H1 (cell line): ENCODE measurements around the gene CNTN5. TPM values are rescaled to one million over a fixed set of nuclear protein-coding genes. Genes with fewer than 3 reads are reported as not detected.
A peak's percentile ranks its signal among the peaks of the same experiment; 100 is the strongest.

Experiments used
- CTCF ChIA-PET: fragments of 300-600 bp; sonication (Branson Sonifier 250); formaldehyde crosslinking; loops from one replicate; lab custom pipeline; 2021; ENCODE audit not compliant: partially characterized antibody; lab: Charles Lee
- POLR2A ChIA-PET: fragments of 300-600 bp; sonication (Branson Sonifier 250); formaldehyde crosslinking; loops from one replicate; lab custom pipeline; 2021; ENCODE audit warnings: inconsistent platforms; ENCODE audit not compliant: partially characterized antibody; lab: Charles Lee
- DNase-seq, 2 experiments: peaks; one replicate each; pipeline versions ENCODE4 v3.0.0 to v3.0.0-alpha.2; 2010 to 2022; ENCODE audit warnings: low spot score in 2 of 2, low read depth in 1 of 2, mixed read lengths in 1 of 2
- FAIRE-seq: peaks from 2 replicates; lab custom pipeline; 2011; peaks lifted over from hg19 to GRCh38; lab: Jason Lieb, UNC
- H2AFZ ChIP-seq: 2 replicates; pipeline ENCODE4 v1.8.1; 2012; ENCODE audit warnings: low read length, inconsistent platforms
- H2AK5ac ChIP-seq: 2 replicates; pipeline ENCODE4 v1.6.1; 2013; ENCODE audit warnings: low read depth, low read length
- H2BK120ac ChIP-seq: replicated peaks from 2 replicates; pipeline ENCODE3; 2013; ENCODE audit warnings: low read depth, low read length, inconsistent platforms
- H2BK12ac ChIP-seq: 2 replicates; pipeline ENCODE4 v1.6.1; 2013; ENCODE audit warnings: low read depth, low read length
- H2BK15ac ChIP-seq: 2 replicates; pipeline ENCODE4 v1.6.1; 2013; ENCODE audit warnings: low read length
- H2BK20ac ChIP-seq: 2 replicates; pipeline ENCODE4 v1.6.1; 2013; ENCODE audit warnings: low read length
- H2BK5ac ChIP-seq: 2 replicates; pipeline ENCODE4 v1.6.1; 2013; ENCODE audit warnings: low read depth, low read length
- H3K14ac ChIP-seq: 2 replicates; pipeline ENCODE4 v1.6.1; 2013; ENCODE audit warnings: inconsistent platforms; ENCODE audit not compliant: insufficient read length
- H3K18ac ChIP-seq: 2 replicates; pipeline ENCODE4 v1.6.1; 2013; ENCODE audit warnings: low read length; ENCODE audit errors: extremely low read depth
- H3K23ac ChIP-seq: 2 replicates; pipeline ENCODE4 v1.6.1; 2013; ENCODE audit warnings: inconsistent platforms; ENCODE audit not compliant: insufficient read length
- H3K23me2 ChIP-seq: 2 replicates; pipeline ENCODE4 v1.6.1; 2013; ENCODE audit warnings: low read depth, low read length
- H3K27ac ChIP-seq: 2 replicates; pipeline ENCODE4 v1.6.1; 2011; ENCODE audit warnings: low read depth, low read length, inconsistent platforms
- H3K27me3 ChIP-seq, 4 experiments: replicated peaks in 1 of 4; 1 replicate in 1 of 4; 2 replicates in 3 of 4; pipeline versions ENCODE4 v1.6.1 to v1.8.1; 2011 to 2013; ENCODE audit warnings: low read length in 3 of 4, mild to moderate bottlenecking in 3 of 4, inconsistent platforms in 2 of 4, mixed read lengths in 2 of 4, moderate library complexity in 1 of 4; ENCODE audit not compliant: control insufficient read depth in 3 of 4, insufficient read depth in 3 of 4; ENCODE audit errors: extremely low read depth in 1 of 4
- H3K36me3 ChIP-seq, 4 experiments: 2 replicates each; pipeline versions ENCODE4 v1.6.1 to v1.8.1; 2011 to 2013; ENCODE audit warnings: mild to moderate bottlenecking in 4 of 4, low read length in 3 of 4, moderate library complexity in 2 of 4, control low read depth in 1 of 4, inconsistent platforms in 1 of 4; ENCODE audit not compliant: insufficient read depth in 4 of 4, control insufficient read depth in 2 of 4
- H3K4ac ChIP-seq: replicated peaks from 2 replicates; pipeline ENCODE3; 2013; ENCODE audit warnings: low read length, low read depth, mixed read lengths, inconsistent platforms; ENCODE audit not compliant: insufficient read length
- H3K4me1 ChIP-seq, 4 experiments: replicated peaks in 1 of 4; 1 replicate in 1 of 4; 2 replicates in 3 of 4; pipeline versions ENCODE4 v1.6.1 to v1.8.1; 2011 to 2013; ENCODE audit warnings: low read length in 3 of 4, inconsistent platforms in 2 of 4, mixed read lengths in 1 of 4; ENCODE audit not compliant: insufficient read depth in 4 of 4, control insufficient read depth in 3 of 4
- H3K4me2 ChIP-seq, 2 experiments: 2 replicates each; pipeline versions ENCODE4 v1.6.1 to v1.8.1; 2011 to 2013; ENCODE audit warnings: low read depth in 2 of 2, low read length in 2 of 2, control low read depth in 1 of 2, inconsistent platforms in 1 of 2, mild to moderate bottlenecking in 1 of 2; ENCODE audit not compliant: insufficient read depth in 1 of 2
- H3K4me3 ChIP-seq, 4 experiments: fragments of 200-600, 300-600 bp in 1 of 4; sonication (generic), shearing (Covaris generic), sonication (Bioruptor Twin) in 1 of 4; 2 replicates each; pipeline versions ENCODE4 v1.5.1 to v1.8.1; 2011 to 2016; ENCODE audit warnings: low read length in 4 of 4, low read depth in 3 of 4, control low read depth in 2 of 4, inconsistent platforms in 2 of 4, mild to moderate bottlenecking in 2 of 4, mixed read lengths in 1 of 4, moderate library complexity in 1 of 4; ENCODE audit not compliant: insufficient read depth in 2 of 4; ENCODE audit errors: extremely low read depth in 1 of 4
- H3K56ac ChIP-seq: replicated peaks from 2 replicates; pipeline ENCODE3; 2013; ENCODE audit warnings: low read depth, mild to moderate bottlenecking, mixed read lengths, low read length, inconsistent platforms; ENCODE audit not compliant: insufficient read length
- H3K79me1 ChIP-seq: 2 replicates; pipeline ENCODE4 v1.6.1; 2013; ENCODE audit warnings: low read depth, low read length, control low read depth
- H3K79me2 ChIP-seq, 2 experiments: 2 replicates each; pipeline versions ENCODE4 v1.6.1 to v1.8.1; 2012 to 2013; ENCODE audit warnings: low read length in 2 of 2, mild to moderate bottlenecking in 2 of 2, inconsistent platforms in 1 of 2; ENCODE audit not compliant: insufficient read depth in 2 of 2, control insufficient read depth in 1 of 2
- H3K9ac ChIP-seq, 4 experiments: replicated peaks in 1 of 4; 1 replicate in 1 of 4; 2 replicates in 3 of 4; pipeline versions ENCODE4 v1.6.1 to v1.8.1; 2011 to 2013; ENCODE audit warnings: low read depth in 3 of 4, low read length in 3 of 4, control low read depth in 2 of 4, mild to moderate bottlenecking in 2 of 4, moderate library complexity in 2 of 4, inconsistent platforms in 1 of 4; ENCODE audit errors: extremely low read depth in 1 of 4
- H3K9me3 ChIP-seq, 2 experiments: 2 replicates each; pipeline versions ENCODE4 v1.6.1 to v1.8.1; 2012 to 2013; ENCODE audit warnings: mild to moderate bottlenecking in 2 of 2, moderate library complexity in 2 of 2, control low read depth in 1 of 2, inconsistent platforms in 1 of 2, low read depth in 1 of 2, low read length in 1 of 2, mixed read lengths in 1 of 2; ENCODE audit not compliant: insufficient read depth in 2 of 2
- H4K20me1 ChIP-seq, 2 experiments: replicated peaks in 1 of 2; 2 replicates each; pipeline versions ENCODE3 to v1.8.1; 2011 to 2013; ENCODE audit warnings: inconsistent platforms in 2 of 2, low read length in 2 of 2, mild to moderate bottlenecking in 1 of 2; ENCODE audit not compliant: insufficient read depth in 2 of 2, control insufficient read depth in 1 of 2
- H4K5ac ChIP-seq: 2 replicates; pipeline ENCODE4 v1.6.1; 2013; ENCODE audit warnings: low read length, low read depth, mixed read lengths, inconsistent platforms; ENCODE audit not compliant: insufficient read length
- H4K8ac ChIP-seq: 2 replicates; pipeline ENCODE4 v1.8.0; 2013; ENCODE audit warnings: mild to moderate bottlenecking, moderate library complexity, low read length, inconsistent platforms; ENCODE audit not compliant: insufficient read depth; ENCODE audit errors: extremely low read depth
- H4K91ac ChIP-seq: replicated peaks from 2 replicates; pipeline ENCODE3; 2013; ENCODE audit warnings: low read length, mixed read lengths, inconsistent platforms; ENCODE audit not compliant: insufficient read length
- FOSL1 ChIP-seq: IDR thresholded peaks from 2 replicates; pipeline ENCODE4 v1.6.1; 2011; ENCODE audit warnings: mild to moderate bottlenecking, low read depth, low read length, moderate library complexity; ENCODE audit not compliant: insufficient read depth
- MAX ChIP-seq: IDR thresholded peaks from 2 replicates; pipeline ENCODE4 v1.6.1; 2012; ENCODE audit warnings: inconsistent platforms
- RNF2 ChIP-seq: fragments of 200-900, 300-1000 bp; sonication (generic); IDR thresholded peaks from 2 replicates; pipeline ENCODE4 v1.7.1; 2016; ENCODE audit warnings: borderline replicate concordance, low read depth, mild to moderate bottlenecking, antibody characterized with exemption, low read length; ENCODE audit not compliant: poor library complexity, severe bottlenecking; ENCODE audit errors: missing control alignments
- SAP30 ChIP-seq: fragments of 300-600 bp; sonication (generic); IDR thresholded peaks from 2 replicates; pipeline ENCODE4 v1.7.1; 2012; ENCODE audit warnings: low read length, moderate library complexity, mild to moderate bottlenecking, inconsistent platforms; ENCODE audit not compliant: insufficient read depth, insufficient replicate concordance
- WGBS, 2 experiments: shearing (Covaris generic) in 1 of 2; methylation state at CpG; one replicate each; pipeline versions ENCODE4 v1.1.6 to v1.1.7; 2013 to 2015; ENCODE audit warnings: low lambda C conversion rate in 2 of 2, mixed read lengths in 2 of 2, inconsistent platforms in 1 of 2, low coverage in 1 of 2, missing lambda C conversion rate in 1 of 2; ENCODE audit not compliant: insufficient replicate concordance in 2 of 2, insufficient coverage in 1 of 2, insufficient read length in 1 of 2; ENCODE audit errors: extremely low coverage in 1 of 2, missing lambda C conversion rate in 1 of 2; 5-methylcytosine and 5-hydroxymethylcytosine counted together
- polyA plus RNA-seq, 7 experiments: library from polyadenylated mRNA; depleted of rRNA in 3 of 7; stranded (reverse) in 5 of 7; unstranded in 2 of 7; fragments of >200 nt in 5 of 7; fragments of 200-250 nt in 2 of 7; gene quantifications; 1 replicate in 5 of 7; 2 replicates in 1 of 7; 4 replicates in 1 of 7; pipeline versions ENCODE4 v1.2.1 to v1.2.3, GENCODE V29; 2011 to 2013; ENCODE audit warnings: missing spikeins in 2 of 7, mixed read lengths in 2 of 7
- total RNA-seq: library from RNA; stranded (reverse); fragmentation: NEBNext Ultra II Directional; extraction: Animal tissue kit (Norgen Biotek cat#: 25700); gene quantifications from 2 replicates; pipeline ENCODE4 v1.2.1, GENCODE V29; 2021
- TF ChIP-seq, protein P1 (sequence below): IDR thresholded peaks from 2 replicates; pipeline ENCODE4 v1.6.1; 2012; ENCODE audit warnings: inconsistent platforms

Gene CNTN5
- total and polyA plus RNA-seq, 2 of the 8 experiments (the other 6 are each of a cell fraction or from before 2014, with no cell fraction given): not detected

DNA sequence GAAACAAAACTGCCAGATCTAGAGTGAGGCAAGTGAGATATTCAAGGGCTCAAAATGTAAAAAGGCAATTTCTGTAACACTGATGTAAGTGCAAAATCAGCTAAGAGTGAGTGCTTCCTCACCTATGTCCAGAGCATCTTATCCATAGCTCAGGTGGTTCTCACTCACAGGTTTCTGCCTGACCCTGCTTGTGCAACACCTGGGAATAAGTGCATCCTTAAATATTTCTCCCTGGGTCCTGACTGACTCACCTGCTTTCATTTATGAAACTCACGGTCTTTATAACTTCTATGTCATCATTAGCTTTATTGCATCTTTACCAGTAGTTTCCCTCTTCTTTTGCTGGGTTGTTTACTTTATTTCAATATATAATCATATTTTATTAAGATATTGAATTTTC lies 260.6 kb downstream of the CNTN5 start:
- no peak overlapping the region for H2BK120ac ChIP-seq
- H4K20me1 ChIP-seq: no peaks in the 10 kb centered on the region
- H3K23me2 ChIP-seq: no peaks in the 10 kb centered on the region
- H3K9ac ChIP-seq: no peak overlapping the region
- H2AK5ac ChIP-seq: no peak overlapping the region
- no peaks in the 10 kb centered on the region for H3K79me1 ChIP-seq
- no peak overlapping the region for H3K56ac ChIP-seq
- FAIRE-seq: no peak
- CTCF ChIA-PET: interaction anchor here (0.7 kb wide), 1 partner anchor 84 kb away, joined by 4 read pairs; no protein-coding TSS in a partner anchor
- no peak overlapping the region for H3K23ac ChIP-seq
- H3K9me3 ChIP-seq: no peaks in the 10 kb centered on the region
- H3K18ac ChIP-seq: no peak overlapping the region
- H2BK15ac ChIP-seq: no peak overlapping the region
- no peak overlapping the region for H4K8ac ChIP-seq
- no peak overlapping the region for H3K4ac ChIP-seq
- H2BK5ac ChIP-seq: no peak overlapping the region
- H3K27me3 ChIP-seq: no peaks in the 10 kb centered on the region
- no peaks in the 10 kb centered on the region for H3K4me1 ChIP-seq
- no peak overlapping the region for H2BK20ac ChIP-seq
- POLR2A ChIA-PET: no interaction called here
- no peak overlapping the region for H3K27ac ChIP-seq
- TF ChIP-seq, protein P1, sequence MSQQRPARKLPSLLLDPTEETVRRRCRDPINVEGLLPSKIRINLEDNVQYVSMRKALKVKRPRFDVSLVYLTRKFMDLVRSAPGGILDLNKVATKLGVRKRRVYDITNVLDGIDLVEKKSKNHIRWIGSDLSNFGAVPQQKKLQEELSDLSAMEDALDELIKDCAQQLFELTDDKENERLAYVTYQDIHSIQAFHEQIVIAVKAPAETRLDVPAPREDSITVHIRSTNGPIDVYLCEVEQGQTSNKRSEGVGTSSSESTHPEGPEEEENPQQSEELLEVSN: no peak
- no peak for TF ChIP-seq SAP30
- no peak for TF ChIP-seq MAX
- no peak for TF ChIP-seq FOSL1
- no peak for TF ChIP-seq RNF2
- H3K4me3 ChIP-seq: no peak overlapping the region
- no peaks in the 10 kb centered on the region for H3K79me2 ChIP-seq
- H2AFZ ChIP-seq: peak overlapping the region; percentile 33; the same call in 1 of the 2 replicates
- H3K14ac ChIP-seq: no peak overlapping the region
- DNase-seq: no peak
- H3K36me3 ChIP-seq: no peaks in the 10 kb centered on the region
- no peak overlapping the region for H4K91ac ChIP-seq
- no peak overlapping the region for H4K5ac ChIP-seq
- no peak overlapping the region for H2BK12ac ChIP-seq
- WGBS, 2 experiments: 90% methylated on average over 1 of the region's 1 CpG; no CpG with 5 or more reads in 1 of the 2 experiments
- no peak overlapping the region for H3K4me2 ChIP-seq
